Renal cortical epithelial cell (primary cell): ENCODE results near the gene CEP135. TPM values are rescaled to one million over a fixed set of nuclear protein-coding genes. Genes with fewer than 3 reads are reported as not detected.
"Not testable (repeated sequence)": the region's sequence is repeated elsewhere in the genome, so short reads cannot be mapped to it uniquely, and the experiment has no call there.

ENCODE experiments used
- DNase-seq: peaks from one replicate; pipeline ENCODE4 v3.0.0-alpha.2; 2011; ENCODE audit warnings: low read depth
- total RNA-seq: library from RNA; depleted of rRNA; stranded (reverse); fragments of >200 nt; gene quantifications from 2 replicates; pipeline ENCODE4 v1.2.3, GENCODE V29; 2014

The CEP135 gene, protein sequence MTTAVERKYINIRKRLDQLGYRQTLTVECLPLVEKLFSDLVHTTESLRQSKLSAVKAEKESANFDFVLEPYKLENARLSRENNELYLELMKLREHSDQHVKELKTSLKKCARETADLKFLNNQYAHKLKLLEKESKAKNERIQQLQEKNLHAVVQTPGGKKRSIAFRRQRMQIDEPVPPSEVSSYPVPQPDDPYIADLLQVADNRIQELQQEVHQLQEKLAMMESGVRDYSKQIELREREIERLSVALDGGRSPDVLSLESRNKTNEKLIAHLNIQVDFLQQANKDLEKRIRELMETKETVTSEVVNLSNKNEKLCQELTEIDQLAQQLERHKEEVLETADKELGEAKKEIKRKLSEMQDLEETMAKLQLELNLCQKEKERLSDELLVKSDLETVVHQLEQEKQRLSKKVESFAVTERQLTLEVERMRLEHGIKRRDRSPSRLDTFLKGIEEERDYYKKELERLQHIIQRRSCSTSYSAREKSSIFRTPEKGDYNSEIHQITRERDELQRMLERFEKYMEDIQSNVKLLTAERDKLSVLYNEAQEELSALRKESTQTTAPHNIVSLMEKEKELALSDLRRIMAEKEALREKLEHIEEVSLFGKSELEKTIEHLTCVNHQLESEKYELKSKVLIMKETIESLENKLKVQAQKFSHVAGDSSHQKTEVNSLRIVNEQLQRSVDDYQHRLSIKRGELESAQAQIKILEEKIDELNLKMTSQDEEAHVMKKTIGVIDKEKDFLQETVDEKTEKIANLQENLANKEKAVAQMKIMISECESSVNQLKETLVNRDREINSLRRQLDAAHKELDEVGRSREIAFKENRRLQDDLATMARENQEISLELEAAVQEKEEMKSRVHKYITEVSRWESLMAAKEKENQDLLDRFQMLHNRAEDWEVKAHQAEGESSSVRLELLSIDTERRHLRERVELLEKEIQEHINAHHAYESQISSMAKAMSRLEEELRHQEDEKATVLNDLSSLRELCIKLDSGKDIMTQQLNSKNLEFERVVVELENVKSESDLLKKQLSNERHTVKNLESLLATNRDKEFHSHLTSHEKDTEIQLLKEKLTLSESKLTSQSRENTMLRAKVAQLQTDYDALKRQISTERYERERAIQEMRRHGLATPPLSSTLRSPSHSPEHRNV
- total RNA-seq, result 5.4 and 8.9 TPM in 2 replicates

- peak; percentile 87 for DNase-seq
Observed at GRCh38 chr4:55948726-55949481, at the start of gene CEP135. CEP135 (plus strand) TSS chr4:55948945; CDS start chr4:55952131, 3,186 bp downstream.

DNA sequence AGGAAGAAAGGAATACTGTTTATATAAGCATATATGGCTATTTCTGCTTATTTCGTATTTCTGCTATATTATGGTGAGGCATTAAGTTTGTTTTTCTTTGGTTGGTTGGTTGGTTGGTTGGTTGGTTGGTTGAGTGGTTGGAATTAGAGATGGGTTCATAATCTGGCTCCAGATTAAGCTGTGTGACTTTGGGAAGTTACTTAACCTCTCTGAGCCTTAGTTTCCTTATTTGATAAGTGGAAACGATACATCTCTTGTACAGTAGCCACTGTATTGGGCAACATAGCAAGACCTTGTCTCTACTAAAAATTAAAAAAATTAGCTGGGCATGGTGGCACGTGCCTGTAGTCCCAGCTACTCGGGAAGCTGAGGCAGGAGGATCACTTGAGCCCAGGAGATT is 46.1 kb upstream of the CEP135 start:
- DNase-seq, result no peak

GRCh38 chr4:55903577-55903976 is 45.2 kb upstream of the CEP135 start:
- DNase-seq, result no peak

GRCh38 chr4:55904576-55904975 is 44.2 kb upstream of the CEP135 start:
- no peak for DNase-seq

DNA sequence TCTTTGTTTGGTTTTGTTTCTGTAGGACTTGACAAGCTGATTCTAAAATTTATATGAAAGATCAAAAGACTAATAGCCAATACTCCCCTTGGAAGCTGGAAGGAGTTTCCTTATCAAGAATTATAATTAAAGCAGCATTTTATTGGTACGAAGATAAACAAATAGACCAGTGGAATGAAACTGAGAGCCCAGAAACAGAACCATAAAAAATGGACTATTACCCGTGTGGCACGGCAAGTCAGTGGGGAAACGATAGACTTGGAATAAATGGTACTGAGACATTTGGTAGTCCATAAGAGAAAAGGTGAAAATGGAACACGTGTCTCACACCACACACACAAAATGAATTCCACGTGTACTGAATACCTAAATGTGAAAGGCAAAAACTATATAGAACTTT is 42.4 kb upstream of the CEP135 start:
- no peak for DNase-seq

GRCh38 chr4:55906989-55907388 is 41.8 kb upstream of the CEP135 start:
- DNase-seq, result peak; percentile 21

- no peak for DNase-seq
Observed at GRCh38 chr4:55907469-55907868, 41.3 kb upstream of the CEP135 start.

DNA sequence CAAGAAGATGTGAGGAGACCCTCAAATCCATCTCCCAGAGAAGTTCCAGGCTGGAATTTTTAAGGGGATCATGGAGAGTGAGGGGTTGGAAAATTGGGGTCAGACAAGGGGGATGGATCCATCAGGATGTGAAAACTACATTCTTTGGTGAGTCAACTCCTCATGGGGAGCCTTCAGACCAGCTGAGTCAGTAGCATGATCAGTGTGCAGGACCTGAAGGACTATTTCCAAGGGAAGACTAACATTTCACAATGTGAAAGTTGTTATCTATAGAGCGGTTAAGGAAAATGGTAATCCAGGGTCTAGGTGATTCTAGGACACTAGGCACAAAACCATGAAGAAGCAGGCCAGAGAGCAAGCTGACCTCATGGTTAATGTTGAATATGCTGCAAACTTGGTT is 38.6 kb upstream of the CEP135 start:
- DNase-seq, result peak; percentile 45

GRCh38 chr4:55912249-55912648 is 36.5 kb upstream of the CEP135 start:
- DNase-seq, result no peak

DNA sequence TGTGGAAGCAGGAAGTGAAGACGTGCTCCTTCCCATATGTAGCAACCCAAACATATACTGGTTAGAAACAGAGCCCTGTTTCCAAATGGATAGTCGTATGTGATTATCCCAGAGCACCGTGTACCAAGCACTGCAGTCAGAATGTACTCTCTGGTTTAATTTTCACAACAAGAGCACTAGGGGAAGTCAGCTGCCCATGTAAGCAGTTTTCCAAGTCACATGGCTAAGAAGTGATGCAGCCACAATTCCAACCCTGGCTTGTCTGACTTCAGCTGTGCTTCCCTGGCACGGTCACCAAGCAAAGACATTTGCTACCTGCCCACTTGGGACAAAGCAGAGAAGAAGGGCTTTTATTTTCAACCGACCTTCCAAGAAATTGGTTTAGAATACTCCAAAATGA is 28.2 kb upstream of the CEP135 start:
- DNase-seq, result no peak

GRCh38 chr4:55921093-55921492 is 27.7 kb upstream of the CEP135 start:
- DNase-seq, result no peak

GRCh38 chr4:55925241-55925640 is 23.5 kb upstream of the CEP135 start:
- DNase-seq, result no peak

DNA sequence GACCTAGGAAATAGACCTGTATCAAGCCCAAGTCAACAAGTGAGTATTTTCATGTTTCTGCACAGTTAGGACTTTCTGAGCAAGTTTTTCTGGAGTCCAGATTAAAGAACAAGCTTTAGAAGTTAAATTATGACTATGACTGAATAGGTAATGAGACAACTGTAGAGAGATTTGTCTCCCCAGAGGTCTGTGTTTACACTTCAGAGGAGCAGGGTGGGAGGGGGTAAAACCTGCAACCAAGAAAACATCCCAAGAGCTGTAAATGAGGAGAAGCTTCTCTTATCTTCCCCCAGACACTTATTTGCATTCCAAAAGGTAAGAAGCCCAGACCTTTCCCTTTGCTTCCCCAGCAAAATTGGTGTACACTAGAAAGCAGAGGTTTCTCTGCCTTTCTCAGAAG is 22.1 kb upstream of the CEP135 start:
- no peak for DNase-seq

DNA sequence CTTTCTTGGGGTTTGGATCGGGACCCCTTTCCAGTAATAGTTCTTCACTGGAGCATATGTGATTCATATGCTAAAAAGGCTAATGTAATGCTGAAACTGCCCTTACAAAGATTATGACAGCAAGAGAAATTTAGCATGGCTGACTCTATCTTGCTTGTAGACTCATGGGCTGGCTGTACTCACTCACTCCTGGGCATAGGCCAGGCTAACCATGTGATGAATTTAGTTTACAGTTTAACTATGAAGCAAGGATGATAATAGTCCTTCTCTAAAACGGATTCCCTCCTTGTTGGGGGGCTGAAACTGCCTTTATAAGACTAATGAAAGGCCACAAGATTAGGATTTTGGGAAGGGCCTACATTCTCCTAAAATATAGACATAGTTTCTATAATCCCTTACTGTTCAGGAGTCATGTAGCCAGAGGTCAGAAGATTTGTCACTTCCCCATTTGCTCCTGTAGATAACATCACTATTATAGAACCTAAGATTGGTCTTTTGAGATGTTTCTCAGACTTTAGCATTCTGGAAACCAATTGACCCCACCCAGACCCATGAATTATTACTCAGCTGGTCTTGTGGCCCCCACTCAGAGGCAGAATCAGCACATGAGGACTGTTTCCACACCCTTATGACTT is 20.8 kb upstream of the CEP135 start:
- DNase-seq, result peak; percentile 24

DNA sequence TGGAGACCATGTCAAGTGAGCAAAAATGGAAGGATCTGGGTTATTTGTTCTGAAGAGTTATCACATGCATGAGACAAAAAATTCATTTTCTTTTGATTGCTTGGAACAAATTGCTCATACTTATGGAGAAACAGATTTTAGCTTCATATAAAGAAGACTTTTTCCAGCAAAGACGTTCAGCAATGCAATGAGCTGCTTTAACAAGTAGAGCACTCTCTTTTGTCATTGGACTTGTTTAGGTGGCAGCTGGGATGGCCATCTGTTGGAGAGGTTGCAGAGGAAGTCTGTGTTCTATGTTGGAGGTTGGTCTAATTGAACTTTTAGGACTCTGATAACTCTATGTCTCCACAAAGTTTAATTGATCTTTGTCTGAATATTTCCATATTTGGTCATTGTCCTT is 19.9 kb upstream of the CEP135 start:
- DNase-seq, result no peak

- DNase-seq, result no peak
Observed at GRCh38 chr4:55931043-55931442, 17.7 kb upstream of the CEP135 start.

GRCh38 chr4:55931833-55932232 is 16.9 kb upstream of the CEP135 start:
- no peak for DNase-seq

GRCh38 chr4:55932511-55932910 is 16.2 kb upstream of the CEP135 start:
- DNase-seq, result no peak

DNA sequence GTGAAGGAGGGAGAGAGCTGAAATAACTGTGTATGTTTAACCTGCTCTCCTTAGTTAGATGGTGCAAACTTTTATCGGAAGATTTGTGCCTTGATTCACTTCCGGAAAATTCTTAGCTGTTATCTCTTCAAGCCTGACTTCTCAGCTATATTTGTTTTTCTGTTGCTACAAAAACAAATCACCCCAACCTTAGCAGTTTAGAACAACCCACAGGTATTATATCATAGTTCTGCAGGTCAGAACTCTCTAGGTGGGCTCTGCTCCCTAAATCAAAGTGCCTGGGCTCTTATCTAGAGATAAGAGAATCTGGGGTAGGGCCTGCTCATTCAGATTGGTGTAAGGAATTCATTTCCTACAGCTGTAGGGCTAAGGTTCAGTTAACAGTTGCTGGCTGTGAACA is 15.1 kb upstream of the CEP135 start:
- DNase-seq, result no peak

DNA sequence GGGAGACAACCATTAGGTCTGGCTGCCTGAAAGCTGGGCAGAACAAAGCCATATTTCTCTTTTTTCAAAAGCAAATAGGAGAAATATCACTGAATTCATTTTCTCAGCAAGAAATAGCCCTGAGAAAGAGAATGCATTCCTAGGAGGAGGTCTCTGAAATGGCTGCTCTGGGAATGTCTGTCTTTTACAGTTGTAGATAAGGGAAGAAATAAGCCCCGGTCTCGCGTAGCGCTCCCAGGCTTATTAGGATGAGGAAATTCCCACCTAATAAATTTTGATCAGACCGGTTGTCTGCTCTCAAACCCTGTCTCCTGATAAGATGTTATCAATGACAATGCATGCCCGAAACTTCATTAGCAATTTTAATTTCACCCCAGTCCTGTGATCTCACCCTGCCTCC is 12.8 kb upstream of the CEP135 start:
- not testable (repeated sequence) for DNase-seq

DNA sequence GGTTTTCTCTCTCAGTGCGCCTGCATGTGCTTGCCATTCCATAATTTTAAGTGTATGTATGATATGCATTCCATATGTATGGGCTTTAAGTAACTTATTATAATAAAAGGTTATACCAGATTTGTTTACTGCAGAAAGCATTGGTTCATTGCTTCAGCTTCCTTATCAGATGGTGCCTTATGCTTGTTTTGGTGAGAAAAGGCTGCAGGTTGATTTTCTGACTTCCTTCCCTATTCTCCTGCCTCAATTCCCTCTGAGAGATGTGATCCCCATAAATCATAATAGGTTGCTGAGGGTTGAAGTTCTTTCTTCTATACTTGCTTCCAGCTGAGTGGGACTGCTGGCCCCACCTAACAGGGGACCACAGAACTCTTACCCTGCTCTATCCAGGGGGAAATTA is 10.3 kb upstream of the CEP135 start:
- no peak for DNase-seq
